ENCODE results near the gene HINT2. TPM values are rescaled to one million over a fixed set of nuclear protein-coding genes. Genes with fewer than 3 reads are reported as not detected.

Gene HINT2
- total RNA-seq, 2 donors from 2014 or later, result 33.3 to 35.0 TPM

DNA sequence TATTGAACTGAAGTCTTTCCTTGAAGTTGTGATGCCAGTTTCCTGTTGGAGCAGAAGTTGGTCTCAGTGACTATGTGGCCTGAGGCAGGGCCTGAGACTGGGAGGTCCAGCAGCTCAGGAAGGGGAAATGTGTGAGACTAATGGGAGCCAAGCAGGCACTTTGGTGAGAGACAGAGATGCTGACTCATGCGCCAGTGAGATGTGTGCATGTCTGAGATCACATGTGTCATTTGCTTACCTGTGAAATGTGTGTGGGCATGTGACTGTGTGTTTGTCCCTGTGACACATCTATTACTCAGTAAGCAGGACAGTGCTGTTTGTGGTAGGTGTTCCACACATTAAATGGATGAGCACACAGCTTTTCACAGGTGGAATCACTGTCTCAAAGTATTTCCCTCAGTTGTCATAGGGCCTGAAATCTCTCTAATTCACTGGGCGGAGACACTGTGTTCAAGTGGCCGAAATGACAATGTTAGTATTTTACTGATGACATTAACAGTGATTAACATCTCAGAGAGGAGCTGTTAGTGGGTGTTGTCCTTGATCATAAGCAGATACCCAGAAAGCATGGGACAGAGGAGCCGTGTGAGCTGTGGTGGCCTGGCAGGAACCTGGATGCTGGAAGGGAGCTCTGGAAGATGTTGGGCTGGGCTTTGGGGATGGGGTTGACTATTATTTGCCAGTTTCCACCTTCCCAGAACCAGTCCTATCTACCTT is 16.0 kb downstream of the HINT2 start:
- TF ChIP-seq, protein P1, sequence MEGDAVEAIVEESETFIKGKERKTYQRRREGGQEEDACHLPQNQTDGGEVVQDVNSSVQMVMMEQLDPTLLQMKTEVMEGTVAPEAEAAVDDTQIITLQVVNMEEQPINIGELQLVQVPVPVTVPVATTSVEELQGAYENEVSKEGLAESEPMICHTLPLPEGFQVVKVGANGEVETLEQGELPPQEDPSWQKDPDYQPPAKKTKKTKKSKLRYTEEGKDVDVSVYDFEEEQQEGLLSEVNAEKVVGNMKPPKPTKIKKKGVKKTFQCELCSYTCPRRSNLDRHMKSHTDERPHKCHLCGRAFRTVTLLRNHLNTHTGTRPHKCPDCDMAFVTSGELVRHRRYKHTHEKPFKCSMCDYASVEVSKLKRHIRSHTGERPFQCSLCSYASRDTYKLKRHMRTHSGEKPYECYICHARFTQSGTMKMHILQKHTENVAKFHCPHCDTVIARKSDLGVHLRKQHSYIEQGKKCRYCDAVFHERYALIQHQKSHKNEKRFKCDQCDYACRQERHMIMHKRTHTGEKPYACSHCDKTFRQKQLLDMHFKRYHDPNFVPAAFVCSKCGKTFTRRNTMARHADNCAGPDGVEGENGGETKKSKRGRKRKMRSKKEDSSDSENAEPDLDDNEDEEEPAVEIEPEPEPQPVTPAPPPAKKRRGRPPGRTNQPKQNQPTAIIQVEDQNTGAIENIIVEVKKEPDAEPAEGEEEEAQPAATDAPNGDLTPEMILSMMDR (IDR thresholded peaks at IDR 0.05), result no peak
- TF ChIP-seq POLR2A (IDR thresholded peaks at IDR 0.05), result no peak
- intact Hi-C loops (cut with DNase I), result no loop called here
- no peak for ATAC-seq
- H3K27me3 ChIP-seq, result no peaks in the 10 kb centered on the region
- no peaks in the 10 kb centered on the region for H3K9me3 ChIP-seq
- H3K36me3 ChIP-seq (replicated peaks in 1 of 2; ENCODE audit: insufficient read depth in 1 of 2, low read depth in 2 of 2), result no peaks in the 10 kb centered on the region
- no peak overlapping the region for H3K4me3 ChIP-seq
- no peaks in the 10 kb centered on the region for H3K4me1 ChIP-seq
- no peak overlapping the region for H3K27ac ChIP-seq
- 83 to 96% methylated on average over 4 of the region's 4 CpGs for WGBS, 2 donors
- no peak for DNase-seq

DNA sequence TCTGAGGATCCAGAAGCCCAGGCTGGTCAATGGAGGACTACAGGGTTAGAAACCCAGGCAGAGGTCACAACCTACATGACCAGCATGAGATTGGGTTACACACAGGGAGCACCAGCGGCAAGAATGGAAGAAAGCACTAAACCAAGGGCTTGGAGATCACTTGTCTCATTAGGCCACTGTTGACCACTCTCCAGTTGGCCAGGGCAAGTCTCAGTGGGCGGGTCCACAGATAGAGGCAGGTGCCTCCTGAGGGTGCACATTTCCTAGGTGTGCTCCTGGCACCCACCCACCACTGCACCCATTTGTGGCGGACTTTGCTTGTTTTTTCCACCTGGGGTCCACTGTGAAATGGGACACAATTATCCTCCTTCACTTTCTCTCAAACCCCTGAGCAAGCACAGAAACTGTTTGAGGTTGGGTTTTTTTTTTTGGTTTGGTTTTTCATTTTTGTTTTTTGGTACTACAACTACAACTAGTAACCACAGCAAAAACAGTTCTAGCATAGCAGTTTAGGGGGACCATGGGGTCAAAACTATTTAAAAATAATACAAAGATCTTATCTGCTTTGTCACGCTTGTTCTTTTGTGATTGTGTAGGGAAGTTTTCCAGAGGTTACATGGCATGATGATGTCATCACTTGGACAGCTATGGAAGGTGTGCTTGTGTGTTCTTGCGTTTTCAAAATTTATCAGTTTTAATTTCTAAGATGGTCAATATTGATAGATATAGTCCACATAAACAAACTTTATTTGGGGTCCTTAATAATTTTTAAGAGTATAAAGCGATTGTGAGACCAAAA is 17.3 kb downstream of the HINT2 start:
- no peak for ATAC-seq
- Histone ChIP-seq H3K27ac (no peak overlapping the region), H3K4me1 (no peaks in the 10 kb centered on the region), H3K36me3 (replicated peaks in 1 of 2; ENCODE audit: insufficient read depth in 1 of 2, low read depth in 2 of 2) (no peaks in the 10 kb centered on the region), H3K9me3 (no peaks in the 10 kb centered on the region), H3K27me3 (no peaks in the 10 kb centered on the region), H3K4me3 (no peak overlapping the region)
- no peak for TF ChIP-seq POLR2A (IDR thresholded peaks at IDR 0.05)
- TF ChIP-seq, protein P1 (IDR thresholded peaks at IDR 0.05), result no peak
- WGBS, 2 donors, result 78 to 83% methylated on average over 6 of the region's 6 CpGs
- intact Hi-C loops (cut with DNase I), result no loop called here
- DNase-seq, result no peak

DNA sequence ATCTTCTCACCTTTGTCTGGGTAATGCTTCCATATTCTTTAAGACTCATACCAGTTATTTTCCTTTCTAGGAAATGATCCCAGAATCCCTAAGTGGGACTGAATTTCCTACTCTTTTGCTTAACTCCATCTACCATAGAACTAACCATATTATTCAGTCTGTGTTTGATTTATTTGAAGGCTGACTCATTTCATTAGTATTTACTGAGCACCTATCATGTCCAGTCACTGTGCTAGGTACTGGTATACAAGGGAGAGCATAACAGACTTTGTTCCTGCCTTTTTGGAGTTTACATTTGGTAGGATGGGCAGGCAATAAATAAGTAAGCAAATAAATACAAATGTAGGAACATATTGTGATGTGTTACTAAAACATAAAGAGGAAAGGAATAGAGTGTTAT is 19.1 kb downstream of the HINT2 start:
- TF ChIP-seq POLR2A (IDR thresholded peaks at IDR 0.05), result no peak
- TF ChIP-seq, protein P1 (IDR thresholded peaks at IDR 0.05), result no peak
- intact Hi-C loops (cut with DNase I), result no loop called here

DNA sequence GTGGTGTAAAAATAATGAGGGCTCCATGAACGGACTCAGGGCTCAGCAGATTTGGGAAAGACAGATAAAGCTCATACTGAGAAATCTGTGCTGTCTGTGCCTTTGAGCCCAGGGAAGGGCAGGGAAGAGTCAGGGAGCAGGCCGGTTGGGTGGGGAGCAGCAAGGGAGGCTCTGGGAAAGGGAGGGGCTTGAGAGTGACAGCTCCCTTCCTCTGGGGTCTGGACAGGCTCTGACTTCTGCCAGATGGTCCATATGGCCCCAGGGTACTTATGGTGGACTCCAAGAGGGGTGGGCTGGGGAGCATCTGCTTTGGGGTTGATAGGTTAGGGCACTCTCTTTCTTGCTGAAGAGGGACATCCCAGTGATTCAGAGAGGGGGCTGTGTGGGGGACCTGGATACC is 21.4 kb downstream of the HINT2 start:
- DNase-seq, result no peak
- TF ChIP-seq, protein P1 (IDR thresholded peaks at IDR 0.05), result no peak
- no peak for TF ChIP-seq POLR2A (IDR thresholded peaks at IDR 0.05)
- intact Hi-C loops (cut with DNase I), result loop anchor here (5.0 kb wide), 1 partner anchor 84 kb away; no protein-coding TSS in a partner anchor
- no peaks in the 10 kb centered on the region for H3K9me3 ChIP-seq
- H3K27ac ChIP-seq, result no peak overlapping the region
- H3K4me3 ChIP-seq, result no peak overlapping the region
- 75 to 87% methylated on average over 2 of the region's 2 CpGs for WGBS, 2 donors
- H3K36me3 ChIP-seq (replicated peaks in 1 of 2; ENCODE audit: insufficient read depth in 1 of 2, low read depth in 2 of 2), result no peaks in the 10 kb centered on the region
- no peak for ATAC-seq
- H3K4me1 ChIP-seq, result peaks cover 7% of the 10 kb centered on the region
- no peaks in the 10 kb centered on the region for H3K27me3 ChIP-seq

More for the DNA sequence above, 19.1 kb downstream of the HINT2 start:
- DNase-seq (no peak), ATAC-seq (no peak)
- Histone ChIP-seq H3K27me3 (no peaks in the 10 kb centered on the region), H3K4me1 (no peaks in the 10 kb centered on the region), H3K4me3 (no peak overlapping the region), H3K36me3 (replicated peaks in 1 of 2; ENCODE audit: insufficient read depth in 1 of 2, low read depth in 2 of 2) (no peaks in the 10 kb centered on the region), H3K27ac (no peak overlapping the region), H3K9me3 (no peaks in the 10 kb centered on the region)

Measured in body of pancreas (tissue), 4 donors.